ENCODE data around the gene NXF3.

NXF3 gene

GRCh38 chrX:103066606-103067005 lies 26.3 kb downstream of the NXF3 start:
- TF ChIP-seq CTCF (IDR thresholded peaks at IDR 0.05; ENCODE audit: low read depth, low read length), result no peak

GRCh38 chrX:103063918-103064434 lies 29.0 kb downstream of the NXF3 start, which contains the start of gene BEX1:
BEX1 (minus strand) TSS chrX:103064171; CDS start chrX:103063274, 897 bp downstream.
- no peaks in the 10 kb centered on the region for H3K9me3 ChIP-seq
- TF ChIP-seq CTCF (IDR thresholded peaks at IDR 0.05; ENCODE audit: low read depth, low read length), result no peak
- H3K4me3 ChIP-seq (ENCODE audit: low read depth, low read length), result peak within 1 kb of the TSS; percentile 75
- H3K36me3 ChIP-seq, result peaks cover 16% of the 10 kb centered on the region
- H3K27me3 ChIP-seq, result no peaks in the 10 kb centered on the region
- peak; percentile 91 for DNase-seq
- no peaks in the 10 kb centered on the region for H3K4me1 ChIP-seq

More at GRCh38 chrX:103066606-103067005, 26.3 kb downstream of the NXF3 start:
- Histone ChIP-seq H3K27me3 (no peaks in the 10 kb centered on the region), H3K4me3 (ENCODE audit: low read depth, low read length) (no peak overlapping the region), H3K9me3 (no peaks in the 10 kb centered on the region), H3K36me3 (peaks cover 12% of the 10 kb centered on the region), H3K4me1 (no peaks in the 10 kb centered on the region)
- DNase-seq, result no peak

- Histone ChIP-seq H3K27me3 (no peaks in the 10 kb centered on the region), H3K4me3 (ENCODE audit: low read depth, low read length) (peak overlapping the region; percentile 75), H3K4me1 (no peaks in the 10 kb centered on the region), H3K9me3 (no peaks in the 10 kb centered on the region), H3K36me3 (peaks cover 16% of the 10 kb centered on the region)
- TF ChIP-seq CTCF (IDR thresholded peaks at IDR 0.05; ENCODE audit: low read depth, low read length), result peak; percentile 17; the same call in 1 of the 2 replicates
- peak; percentile 61 for DNase-seq
These were observed 29.6 kb downstream of the NXF3 start for GRCh38 chrX:103063191-103063845.

GRCh38 chrX:103061486-103061885 lies 31.5 kb downstream of the NXF3 start:
- Histone ChIP-seq H3K27me3 (no peaks in the 10 kb centered on the region), H3K4me3 (ENCODE audit: low read depth, low read length) (no peak overlapping the region), H3K36me3 (peaks cover 16% of the 10 kb centered on the region), H3K9me3 (no peaks in the 10 kb centered on the region), H3K4me1 (no peaks in the 10 kb centered on the region)
- no peak for DNase-seq
- no peak for TF ChIP-seq CTCF (IDR thresholded peaks at IDR 0.05; ENCODE audit: low read depth, low read length)

GRCh38 chrX:103056902-103057301 lies 36.0 kb downstream of the NXF3 start:
- TF ChIP-seq CTCF (IDR thresholded peaks at IDR 0.05; ENCODE audit: low read depth, low read length), result no peak
- H3K36me3 ChIP-seq, result peaks cover 4% of the 10 kb centered on the region
- no peaks in the 10 kb centered on the region for H3K9me3 ChIP-seq
- no peak overlapping the region for H3K4me3 ChIP-seq (ENCODE audit: low read depth, low read length)
- H3K27me3 ChIP-seq, result no peaks in the 10 kb centered on the region
- no peaks in the 10 kb centered on the region for H3K4me1 ChIP-seq
- DNase-seq, result no peak

- TF ChIP-seq CTCF (IDR thresholded peaks at IDR 0.05; ENCODE audit: low read depth, low read length), result no peak
- Histone ChIP-seq H3K27me3 (no peaks in the 10 kb centered on the region), H3K9me3 (no peaks in the 10 kb centered on the region), H3K36me3 (no peaks in the 10 kb centered on the region), H3K4me3 (ENCODE audit: low read depth, low read length) (no peak overlapping the region), H3K4me1 (no peaks in the 10 kb centered on the region)
- DNase-seq, result no peak
These were observed 40.3 kb downstream of the NXF3 start for GRCh38 chrX:103052625-103053024.
